HepG2 (cell line): Measurements from ENCODE around the gene ATG16L2. TPM values are rescaled to one million over a fixed set of nuclear protein-coding genes. Genes with fewer than 3 reads are reported as not detected.

Source experiments
- ATAC-seq: fragments of 200-7000 bp; cut with Tn5 transposase; 3 replicates; pipeline ENCODE4 v1.9.1; 2020; ENCODE audit warnings: mild to moderate bottlenecking, moderate library complexity
- BruUV-seq: library from RNA; stranded (reverse); fragments of 400-500 nt; replicated peaks from 2 replicates; lab custom pipeline; 2021; lab: Mats Ljungman, UMichigan
- CTCF ChIA-PET: fragments of 300-600 bp; formaldehyde crosslinking; extraction: SDS; loops from one replicate; lab custom pipeline; 2021; ENCODE audit warnings: low total read pairs, inconsistent platforms, low intra/inter-chr PET ratio; lab: Yijun Ruan, JAX
- POLR2A ChIA-PET: fragments of 350-600 bp; sonication (Branson Sonifier 250); formaldehyde crosslinking; loops from one replicate; lab custom pipeline; 2020; ENCODE audit warnings: antibody characterized with exemption, inconsistent platforms; lab: Yijun Ruan, JAX
- DNase-seq: peaks from one replicate; pipeline ENCODE4 v3.0.0-alpha.2; 2015; ENCODE audit warnings: low spot score
- FAIRE-seq: peaks from 3 replicates; lab custom pipeline; 2011; peaks lifted over from hg19 to GRCh38; lab: Jason Lieb, UNC
- H2AFZ ChIP-seq: one replicate; pipeline ENCODE4 v1.6.1; 2011; ENCODE audit warnings: low read length, inconsistent platforms
- H3K27ac ChIP-seq: fragments of 300-600 bp; 3 replicates; pipeline ENCODE4 v1.8.0; 2011; ENCODE audit warnings: mixed run types, mild to moderate bottlenecking, mixed read lengths, low read length, inconsistent platforms; ENCODE audit not compliant: insufficient read depth; ENCODE audit errors: extremely low read length
- H3K27me3 ChIP-seq, 2 experiments: fragments of 200-600 bp in 1 of 2; 2 replicates in 1 of 2; 3 replicates in 1 of 2; pipeline versions ENCODE4 v1.6.0 to v1.8.0; 2011; ENCODE audit warnings: low read length in 2 of 2, mild to moderate bottlenecking in 2 of 2, moderate library complexity in 2 of 2, inconsistent platforms in 1 of 2; ENCODE audit not compliant: insufficient read depth in 2 of 2, control insufficient read depth in 1 of 2
- H3K36me3 ChIP-seq, 2 experiments: fragments of 200-600 bp in 1 of 2; replicated peaks in 1 of 2; 2 replicates in 1 of 2; 3 replicates in 1 of 2; pipeline versions ENCODE4 v1.5.1 to v1.8.0; 2011; ENCODE audit warnings: low read length in 2 of 2, inconsistent platforms in 1 of 2; ENCODE audit not compliant: insufficient read depth in 2 of 2, control insufficient read depth in 1 of 2
- H3K4me1 ChIP-seq: 2 replicates; pipeline ENCODE4 v1.5.1; 2012; ENCODE audit warnings: low read length, inconsistent platforms; ENCODE audit not compliant: insufficient read depth
- H3K4me2 ChIP-seq: 2 replicates; pipeline ENCODE4 v1.6.0; 2011; ENCODE audit warnings: low read depth, low read length, inconsistent platforms
- H3K4me3 ChIP-seq, 3 experiments: fragments of 200-600 bp in 1 of 3; sonication (generic), shearing (Covaris generic) in 1 of 3; replicated peaks in 1 of 3; 2 replicates each; pipeline ENCODE4 v1.5.1; 2011 to 2016; ENCODE audit warnings: low read length in 3 of 3, inconsistent platforms in 2 of 3, low read depth in 2 of 3, mild to moderate bottlenecking in 2 of 3, control low read depth in 1 of 3, mixed read lengths in 1 of 3; ENCODE audit not compliant: insufficient read depth in 1 of 3
- H3K79me2 ChIP-seq: one replicate; pipeline ENCODE4 v1.6.1; 2011; ENCODE audit warnings: low read length, inconsistent platforms; ENCODE audit not compliant: insufficient read depth
- H3K9ac ChIP-seq: 2 replicates; pipeline ENCODE4 v1.6.0; 2011; ENCODE audit warnings: mild to moderate bottlenecking, low read depth, low read length, inconsistent platforms; ENCODE audit not compliant: insufficient read depth
- H3K9me3 ChIP-seq: 2 replicates; pipeline ENCODE4 v1.5.1; 2012; ENCODE audit warnings: mild to moderate bottlenecking, low read length
- H4K20me1 ChIP-seq: 2 replicates; pipeline ENCODE4 v1.6.0; 2011; ENCODE audit warnings: inconsistent platforms, mild to moderate bottlenecking, low read length, moderate library complexity; ENCODE audit not compliant: insufficient read depth
- NFRKB ChIP-seq: fragments of 450-650 bp; IDR thresholded peaks from 2 replicates; pipeline ENCODE4 v1.6.1; 2017
- ZSCAN20 ChIP-seq: sonication (generic); formaldehyde crosslinking; IDR thresholded peaks from 2 replicates; pipeline ENCODE4 v1.4.0; 2020; ENCODE audit warnings: missing genetic modification reagents, mild to moderate bottlenecking, borderline replicate concordance
- WGBS: methylation state at CpG from one replicate; pipeline ENCODE4 v1.1.6; 2017; ENCODE audit warnings: low lambda C conversion rate; 5-methylcytosine and 5-hydroxymethylcytosine counted together
- in situ Hi-C: cut with HindIII; loops from 2 replicates; pipeline ENCODE4 v1.10.0; 2017; ENCODE audit warnings: low pct_unique_long_range_greater_than_20kb; ENCODE audit not compliant: extremely low pct_ligation_motif_present
- intact Hi-C: fragments of 100-400 bp; cut with micrococcal nuclease; formaldehyde crosslinking; loops from one replicate; pipeline ENCODE4 v1.10.0; 2022; ENCODE audit not compliant: unreplicated experiment
- polyA plus RNA-seq, 8 experiments: library from polyadenylated mRNA; depleted of rRNA in 3 of 8; stranded (reverse) in 7 of 8; unstranded in 1 of 8; fragments of >200 nt; fragmentation: Illumina TruSeq in 4 of 8; extraction: Trizol in 4 of 8; gene quantifications; 2 replicates each; pipeline versions ENCODE4 v1.2.1 to v1.2.3, GENCODE V29; 2011 to 2016; ENCODE audit warnings: low read depth in 4 of 8, missing spikeins in 1 of 8, mixed read lengths in 1 of 8; ENCODE audit not compliant: insufficient read depth in 1 of 8
- total RNA-seq, 5 experiments: library from RNA; depleted of rRNA; stranded (reverse); fragments of >200 nt; fragmentation: Illumina TruSeq; extraction: Trizol; gene quantifications; 2 replicates each; pipeline ENCODE4 v1.2.3, GENCODE V29; 2016; ENCODE audit warnings: low read depth in 1 of 5
- TF ChIP-seq, protein P1 (sequence below), 2 experiments: fragments of 450-650 bp in 1 of 2; sonication (generic) in 1 of 2; formaldehyde crosslinking in 1 of 2; IDR thresholded peaks; 2 replicates each; pipeline versions ENCODE4 v1.6.1 to v1.8.0; 2016 to 2022; ENCODE audit warnings: antibody characterized with exemption in 1 of 2, mild to moderate bottlenecking in 1 of 2, missing genetic modification reagents in 1 of 2

Gene ATG16L2
- total and polyA plus RNA-seq, 2 of the 13 experiments (the other 11 are each of a cell fraction or from before 2014, with no cell fraction given): 6.2 to 14.8 TPM

DNA sequence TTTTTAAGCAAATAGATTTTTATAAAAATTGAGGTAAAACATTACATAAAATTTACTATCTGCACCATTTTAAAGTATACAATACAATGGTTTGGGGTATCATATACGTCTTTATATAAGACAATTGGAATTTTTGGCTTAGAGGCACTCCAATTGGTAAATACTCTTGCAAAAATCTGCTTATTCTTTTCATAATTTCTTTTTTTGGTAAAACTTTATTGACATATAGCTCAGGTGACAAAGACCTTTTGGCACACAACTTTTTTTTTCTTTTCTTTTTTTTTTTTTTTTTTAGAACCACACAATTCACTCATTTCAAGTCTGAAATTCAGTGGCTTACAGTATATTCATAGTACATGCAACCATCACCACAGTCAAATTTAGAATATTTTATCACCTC is 57.8 kb downstream of the ATG16L2 start:
- no peak overlapping the region for H3K4me2 ChIP-seq
- no peak overlapping the region for H3K27ac ChIP-seq
- 98% methylated on average over 1 of the region's 1 CpG for WGBS
- no peaks in the 10 kb centered on the region for H4K20me1 ChIP-seq
- no peaks in the 10 kb centered on the region for H3K4me1 ChIP-seq
- H2AFZ ChIP-seq: no peak overlapping the region
- DNase-seq: no peak
- ATAC-seq: no peak
- no peak for FAIRE-seq
- POLR2A ChIA-PET: interaction anchor here (0.7 kb wide), 1 partner anchor 18 kb away, joined by 4 read pairs; no protein-coding TSS in a partner anchor
- H3K4me3 ChIP-seq: no peak overlapping the region
- in situ Hi-C loops: no loop called here
- H3K79me2 ChIP-seq: no peaks in the 10 kb centered on the region
- intact Hi-C loops: no loop called here
- no peak overlapping the region for H3K9ac ChIP-seq
- TF ChIP-seq, protein P1, sequence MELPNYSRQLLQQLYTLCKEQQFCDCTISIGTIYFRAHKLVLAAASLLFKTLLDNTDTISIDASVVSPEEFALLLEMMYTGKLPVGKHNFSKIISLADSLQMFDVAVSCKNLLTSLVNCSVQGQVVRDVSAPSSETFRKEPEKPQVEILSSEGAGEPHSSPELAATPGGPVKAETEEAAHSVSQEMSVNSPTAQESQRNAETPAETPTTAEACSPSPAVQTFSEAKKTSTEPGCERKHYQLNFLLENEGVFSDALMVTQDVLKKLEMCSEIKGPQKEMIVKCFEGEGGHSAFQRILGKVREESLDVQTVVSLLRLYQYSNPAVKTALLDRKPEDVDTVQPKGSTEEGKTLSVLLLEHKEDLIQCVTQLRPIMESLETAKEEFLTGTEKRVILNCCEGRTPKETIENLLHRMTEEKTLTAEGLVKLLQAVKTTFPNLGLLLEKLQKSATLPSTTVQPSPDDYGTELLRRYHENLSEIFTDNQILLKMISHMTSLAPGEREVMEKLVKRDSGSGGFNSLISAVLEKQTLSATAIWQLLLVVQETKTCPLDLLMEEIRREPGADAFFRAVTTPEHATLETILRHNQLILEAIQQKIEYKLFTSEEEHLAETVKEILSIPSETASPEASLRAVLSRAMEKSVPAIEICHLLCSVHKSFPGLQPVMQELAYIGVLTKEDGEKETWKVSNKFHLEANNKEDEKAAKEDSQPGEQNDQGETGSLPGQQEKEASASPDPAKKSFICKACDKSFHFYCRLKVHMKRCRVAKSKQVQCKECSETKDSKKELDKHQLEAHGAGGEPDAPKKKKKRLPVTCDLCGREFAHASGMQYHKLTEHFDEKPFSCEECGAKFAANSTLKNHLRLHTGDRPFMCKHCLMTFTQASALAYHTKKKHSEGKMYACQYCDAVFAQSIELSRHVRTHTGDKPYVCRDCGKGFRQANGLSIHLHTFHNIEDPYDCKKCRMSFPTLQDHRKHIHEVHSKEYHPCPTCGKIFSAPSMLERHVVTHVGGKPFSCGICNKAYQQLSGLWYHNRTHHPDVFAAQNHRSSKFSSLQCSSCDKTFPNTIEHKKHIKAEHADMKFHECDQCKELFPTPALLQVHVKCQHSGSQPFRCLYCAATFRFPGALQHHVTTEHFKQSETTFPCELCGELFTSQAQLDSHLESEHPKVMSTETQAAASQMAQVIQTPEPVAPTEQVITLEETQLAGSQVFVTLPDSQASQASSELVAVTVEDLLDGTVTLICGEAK (IDR thresholded peaks at IDR 0.05): 0 out of 2 replicates have a peak, but pooled peaks have one; percentile 10
- TF ChIP-seq, protein P1 (CRISPR knock-in tag; IDR thresholded peaks at IDR 0.05): no peak
- TF ChIP-seq ZSCAN20 (no peak), NFRKB (no peak)
- BruUV-seq: no TSS peak
- H3K36me3 ChIP-seq: peaks cover 17 to 59% of the 10 kb centered on the region in 2 experiments
- no peaks in the 10 kb centered on the region for H3K27me3 ChIP-seq
- H3K9me3 ChIP-seq: no peaks in the 10 kb centered on the region
- CTCF ChIA-PET: no interaction called here
